ENCODE results near the gene KLK11.
A peak's percentile ranks its signal among the peaks of the same experiment; 100 is the strongest.

Gene KLK11

GRCh38 chr19:51024924-51025323 is 1.5 kb downstream of the KLK11 start:
- H3K4me3 ChIP-seq (replicated peaks in 1 of 2; ENCODE audit: low read depth in 2 of 2, low read length in 2 of 2) = no peak overlapping the region
- DNase-seq (ENCODE audit: low read depth in 2 of 2) = no peak
- no peak for TF ChIP-seq CTCF (IDR thresholded peaks at IDR 0.05; ENCODE audit: low read depth, low read length)

GRCh38 chr19:51023946-51024345 is 2.5 kb downstream of the KLK11 start:
- DNase-seq (ENCODE audit: low read depth in 2 of 2) = no peak
- TF ChIP-seq CTCF (IDR thresholded peaks at IDR 0.05; ENCODE audit: low read depth, low read length) = no peak
- no peak overlapping the region for H3K4me3 ChIP-seq (replicated peaks in 1 of 2; ENCODE audit: low read depth in 2 of 2, low read length in 2 of 2)

- no peak for TF ChIP-seq CTCF (IDR thresholded peaks at IDR 0.05; ENCODE audit: low read depth, low read length)
- no peak for DNase-seq (ENCODE audit: low read depth in 2 of 2)
Measured at GRCh38 chr19:51022526-51022925, 3.9 kb downstream of the KLK11 start.

GRCh38 chr19:51020988-51021651 is 5.3 kb downstream of the KLK11 start:
- DNase-seq (ENCODE audit: low read depth in 2 of 2) = peak; percentile 65 to 74

More at GRCh38 chr19:51022526-51022925, 3.9 kb downstream of the KLK11 start:
- H3K4me3 ChIP-seq (replicated peaks in 1 of 2; ENCODE audit: low read depth in 2 of 2, low read length in 2 of 2) = no peak overlapping the region

GRCh38 chr19:51019544-51019925 is 6.9 kb downstream of the KLK11 start, which contains the start of gene KLK10:
Gene KLK10, minus strand, starts transcription at chr19:51019709. Its CDS starts 579 bp downstream, at chr19:51019130.
- DNase-seq (ENCODE audit: low read depth in 2 of 2) = no peak
- no peak for TF ChIP-seq CTCF (IDR thresholded peaks at IDR 0.05; ENCODE audit: low read depth, low read length)
- H3K4me3 ChIP-seq (replicated peaks in 1 of 2; ENCODE audit: low read depth in 2 of 2, low read length in 2 of 2) = peak within 1 kb of the TSS in 1 of 2 donors; percentile 19

More at GRCh38 chr19:51020988-51021651, 5.3 kb downstream of the KLK11 start:
- peak; percentile 56 for TF ChIP-seq CTCF (IDR thresholded peaks at IDR 0.05; ENCODE audit: low read depth, low read length)
- H3K4me3 ChIP-seq (replicated peaks in 1 of 2; ENCODE audit: low read depth in 2 of 2, low read length in 2 of 2) = no peak overlapping the region

GRCh38 chr19:51018745-51019543 is 7.5 kb downstream of the KLK11 start:
- peak in 1 of 2 donors; percentile 44 for DNase-seq (ENCODE audit: low read depth in 2 of 2)
- TF ChIP-seq CTCF (IDR thresholded peaks at IDR 0.05; ENCODE audit: low read depth, low read length) = no peak
- peak overlapping the region in 1 of 2 donors; percentile 19 for H3K4me3 ChIP-seq (replicated peaks in 1 of 2; ENCODE audit: low read depth in 2 of 2, low read length in 2 of 2)
